ENCODE measurements around the gene BAZ2B. TPM values are rescaled to one million over a fixed set of nuclear protein-coding genes. Genes with fewer than 3 reads are reported as not detected.

Gene BAZ2B
- total and polyA plus RNA-seq, 2 experiments from 2014 or later = 51.7 to 62.9 TPM

DNA sequence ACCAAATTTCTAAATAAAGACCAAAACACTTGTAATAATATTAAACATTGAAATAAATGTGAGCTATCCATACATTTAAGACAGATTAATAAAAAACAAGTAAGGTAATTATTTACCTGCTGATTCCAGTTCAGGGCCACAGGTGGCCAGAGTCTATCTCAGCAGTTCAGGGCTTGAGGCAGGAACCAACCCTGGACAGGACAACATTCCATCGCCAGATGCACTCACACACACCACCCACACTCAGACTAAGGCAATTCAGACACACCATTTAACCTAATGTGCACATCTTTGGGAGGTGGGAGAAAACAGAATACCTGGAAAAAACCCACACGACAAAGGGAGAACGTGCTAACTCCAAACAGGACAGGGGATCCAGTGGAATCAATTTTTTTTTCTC lies 315.8 kb downstream of the BAZ2B start:
- no peaks in the 10 kb centered on the region for H4K20me1 ChIP-seq (replicated peaks; ENCODE audit: insufficient read depth)
- Mint-ChIP-seq H3K27ac (no peak overlapping the region), H3K4me1 (peaks cover 8% of the 10 kb centered on the region), H3K27me3 (ENCODE audit: insufficient read depth, low read depth, poor library complexity) (no peaks in the 10 kb centered on the region), H3K4me3 (no peak overlapping the region), H3K36me3 (ENCODE audit: low read depth) (no peaks in the 10 kb centered on the region), H3K9me3 (no peaks in the 10 kb centered on the region; the same call in 2 of the 3 replicates)
- ATAC-seq (peak; percentile 21; the same call in 1 of the 3 replicates), DNase-seq (ENCODE audit: low spot score) (no peak)
- H2AFZ ChIP-seq = no peak overlapping the region
- no peak overlapping the region for H3K4me3 ChIP-seq
- no peaks in the 10 kb centered on the region for H3K79me2 ChIP-seq (replicated peaks; ENCODE audit: insufficient read depth)
- no peak overlapping the region for H3K27ac ChIP-seq (ENCODE audit: low read depth)
- H3K4me1 ChIP-seq (ENCODE audit: insufficient read depth) = no peaks in the 10 kb centered on the region
- no peaks in the 10 kb centered on the region for H3K27me3 ChIP-seq (ENCODE audit: insufficient read depth)
- TF ChIP-seq, protein P1, sequence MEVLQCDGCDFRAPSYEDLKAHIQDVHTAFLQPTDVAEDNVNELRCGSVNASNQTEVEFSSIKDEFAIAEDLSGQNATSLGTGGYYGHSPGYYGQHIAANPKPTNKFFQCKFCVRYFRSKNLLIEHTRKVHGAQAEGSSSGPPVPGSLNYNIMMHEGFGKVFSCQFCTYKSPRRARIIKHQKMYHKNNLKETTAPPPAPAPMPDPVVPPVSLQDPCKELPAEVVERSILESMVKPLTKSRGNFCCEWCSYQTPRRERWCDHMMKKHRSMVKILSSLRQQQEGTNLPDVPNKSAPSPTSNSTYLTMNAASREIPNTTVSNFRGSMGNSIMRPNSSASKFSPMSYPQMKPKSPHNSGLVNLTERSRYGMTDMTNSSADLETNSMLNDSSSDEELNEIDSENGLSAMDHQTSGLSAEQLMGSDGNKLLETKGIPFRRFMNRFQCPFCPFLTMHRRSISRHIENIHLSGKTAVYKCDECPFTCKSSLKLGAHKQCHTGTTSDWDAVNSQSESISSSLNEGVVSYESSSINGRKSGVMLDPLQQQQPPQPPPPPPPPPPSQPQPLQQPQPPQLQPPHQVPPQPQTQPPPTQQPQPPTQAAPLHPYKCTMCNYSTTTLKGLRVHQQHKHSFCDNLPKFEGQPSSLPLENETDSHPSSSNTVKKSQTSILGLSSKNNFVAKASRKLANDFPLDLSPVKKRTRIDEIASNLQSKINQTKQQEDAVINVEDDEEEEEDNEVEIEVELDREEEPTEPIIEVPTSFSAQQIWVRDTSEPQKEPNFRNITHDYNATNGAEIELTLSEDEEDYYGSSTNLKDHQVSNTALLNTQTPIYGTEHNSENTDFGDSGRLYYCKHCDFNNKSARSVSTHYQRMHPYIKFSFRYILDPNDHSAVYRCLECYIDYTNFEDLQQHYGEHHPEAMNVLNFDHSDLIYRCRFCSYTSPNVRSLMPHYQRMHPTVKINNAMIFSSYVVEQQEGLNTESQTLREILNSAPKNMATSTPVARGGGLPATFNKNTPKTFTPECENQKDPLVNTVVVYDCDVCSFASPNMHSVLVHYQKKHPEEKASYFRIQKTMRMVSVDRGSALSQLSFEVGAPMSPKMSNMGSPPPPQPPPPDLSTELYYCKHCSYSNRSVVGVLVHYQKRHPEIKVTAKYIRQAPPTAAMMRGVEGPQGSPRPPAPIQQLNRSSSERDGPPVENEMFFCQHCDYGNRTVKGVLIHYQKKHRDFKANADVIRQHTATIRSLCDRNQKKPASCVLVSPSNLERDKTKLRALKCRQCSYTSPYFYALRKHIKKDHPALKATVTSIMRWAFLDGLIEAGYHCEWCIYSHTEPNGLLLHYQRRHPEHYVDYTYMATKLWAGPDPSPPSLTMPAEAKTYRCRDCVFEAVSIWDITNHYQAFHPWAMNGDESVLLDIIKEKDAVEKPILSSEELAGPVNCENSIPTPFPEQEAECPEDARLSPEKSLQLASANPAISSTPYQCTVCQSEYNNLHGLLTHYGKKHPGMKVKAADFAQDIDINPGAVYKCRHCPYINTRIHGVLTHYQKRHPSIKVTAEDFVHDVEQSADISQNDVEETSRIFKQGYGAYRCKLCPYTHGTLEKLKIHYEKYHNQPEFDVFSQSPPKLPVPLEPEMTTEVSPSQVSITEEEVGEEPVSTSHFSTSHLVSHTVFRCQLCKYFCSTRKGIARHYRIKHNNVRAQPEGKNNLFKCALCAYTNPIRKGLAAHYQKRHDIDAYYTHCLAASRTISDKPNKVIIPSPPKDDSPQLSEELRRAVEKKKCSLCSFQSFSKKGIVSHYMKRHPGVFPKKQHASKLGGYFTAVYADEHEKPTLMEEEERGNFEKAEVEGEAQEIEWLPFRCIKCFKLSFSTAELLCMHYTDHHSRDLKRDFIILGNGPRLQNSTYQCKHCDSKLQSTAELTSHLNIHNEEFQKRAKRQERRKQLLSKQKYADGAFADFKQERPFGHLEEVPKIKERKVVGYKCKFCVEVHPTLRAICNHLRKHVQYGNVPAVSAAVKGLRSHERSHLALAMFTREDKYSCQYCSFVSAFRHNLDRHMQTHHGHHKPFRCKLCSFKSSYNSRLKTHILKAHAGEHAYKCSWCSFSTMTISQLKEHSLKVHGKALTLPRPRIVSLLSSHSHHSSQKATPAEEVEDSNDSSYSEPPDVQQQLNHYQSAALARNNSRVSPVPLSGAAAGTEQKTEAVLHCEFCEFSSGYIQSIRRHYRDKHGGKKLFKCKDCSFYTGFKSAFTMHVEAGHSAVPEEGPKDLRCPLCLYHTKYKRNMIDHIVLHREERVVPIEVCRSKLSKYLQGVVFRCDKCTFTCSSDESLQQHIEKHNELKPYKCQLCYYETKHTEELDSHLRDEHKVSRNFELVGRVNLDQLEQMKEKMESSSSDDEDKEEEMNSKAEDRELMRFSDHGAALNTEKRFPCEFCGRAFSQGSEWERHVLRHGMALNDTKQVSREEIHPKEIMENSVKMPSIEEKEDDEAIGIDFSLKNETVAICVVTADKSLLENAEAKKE (CRISPR knock-in tag; IDR thresholded peaks at IDR 0.05) = no peak
- TF ChIP-seq ZNF114 (CRISPR knock-in tag; IDR thresholded peaks at IDR 0.05) = no peak
- no peaks in the 10 kb centered on the region for H3K9me2 ChIP-seq (ENCODE audit: insufficient read depth)
- H3K36me3 ChIP-seq (ENCODE audit: insufficient read depth) = no peaks in the 10 kb centered on the region
- no peak overlapping the region for H3K4me2 ChIP-seq
- no peaks in the 10 kb centered on the region for H3F3A ChIP-seq (replicated peaks; ENCODE audit: low read depth)

DNA sequence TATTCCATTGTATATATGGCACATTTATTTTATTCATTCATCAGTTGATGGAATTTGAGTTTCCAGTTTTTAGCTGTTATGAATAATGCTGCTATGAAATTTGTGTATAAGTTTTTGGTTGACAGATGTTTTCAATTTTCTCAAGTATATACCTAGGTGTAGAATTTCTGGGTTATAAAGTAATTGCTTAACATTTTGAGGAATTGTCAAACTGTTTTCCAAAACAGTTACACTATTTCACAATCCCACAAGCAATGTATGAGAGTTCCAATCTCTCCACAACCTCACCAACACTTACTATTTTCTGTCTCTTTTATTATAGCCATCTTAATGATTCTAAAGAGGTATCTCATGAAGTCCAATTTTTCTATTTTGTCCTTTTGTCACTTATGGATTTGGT lies 317.4 kb downstream of the BAZ2B start:
- H2AFZ ChIP-seq = no peak overlapping the region
- Mint-ChIP-seq H3K27ac (no peak overlapping the region), H3K4me1 (peaks cover 8% of the 10 kb centered on the region), H3K9me3 (no peaks in the 10 kb centered on the region; the same call in 2 of the 3 replicates), H3K4me3 (no peak overlapping the region), H3K36me3 (ENCODE audit: low read depth) (no peaks in the 10 kb centered on the region), H3K27me3 (ENCODE audit: insufficient read depth, low read depth, poor library complexity) (no peaks in the 10 kb centered on the region)
- H3K27ac ChIP-seq (ENCODE audit: low read depth) = no peak overlapping the region
- no peaks in the 10 kb centered on the region for H3F3A ChIP-seq (replicated peaks; ENCODE audit: low read depth)
- no peaks in the 10 kb centered on the region for H3K4me1 ChIP-seq (ENCODE audit: insufficient read depth)
- no peaks in the 10 kb centered on the region for H3K36me3 ChIP-seq (ENCODE audit: insufficient read depth)
- no peak overlapping the region for H3K4me3 ChIP-seq
- H3K79me2 ChIP-seq (replicated peaks; ENCODE audit: insufficient read depth) = no peaks in the 10 kb centered on the region
- no peaks in the 10 kb centered on the region for H3K9me2 ChIP-seq (ENCODE audit: insufficient read depth)
- DNase-seq (ENCODE audit: low spot score) (no peak), ATAC-seq (no peak)
- H4K20me1 ChIP-seq (replicated peaks; ENCODE audit: insufficient read depth) = no peaks in the 10 kb centered on the region
- H3K27me3 ChIP-seq (ENCODE audit: insufficient read depth) = no peaks in the 10 kb centered on the region
- H3K4me2 ChIP-seq = no peak overlapping the region
- TF ChIP-seq, protein P2, sequence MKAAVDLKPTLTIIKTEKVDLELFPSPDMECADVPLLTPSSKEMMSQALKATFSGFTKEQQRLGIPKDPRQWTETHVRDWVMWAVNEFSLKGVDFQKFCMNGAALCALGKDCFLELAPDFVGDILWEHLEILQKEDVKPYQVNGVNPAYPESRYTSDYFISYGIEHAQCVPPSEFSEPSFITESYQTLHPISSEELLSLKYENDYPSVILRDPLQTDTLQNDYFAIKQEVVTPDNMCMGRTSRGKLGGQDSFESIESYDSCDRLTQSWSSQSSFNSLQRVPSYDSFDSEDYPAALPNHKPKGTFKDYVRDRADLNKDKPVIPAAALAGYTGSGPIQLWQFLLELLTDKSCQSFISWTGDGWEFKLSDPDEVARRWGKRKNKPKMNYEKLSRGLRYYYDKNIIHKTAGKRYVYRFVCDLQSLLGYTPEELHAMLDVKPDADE (IDR thresholded peaks at IDR 0.05) = no peak
- TF ChIP-seq, protein P3, sequence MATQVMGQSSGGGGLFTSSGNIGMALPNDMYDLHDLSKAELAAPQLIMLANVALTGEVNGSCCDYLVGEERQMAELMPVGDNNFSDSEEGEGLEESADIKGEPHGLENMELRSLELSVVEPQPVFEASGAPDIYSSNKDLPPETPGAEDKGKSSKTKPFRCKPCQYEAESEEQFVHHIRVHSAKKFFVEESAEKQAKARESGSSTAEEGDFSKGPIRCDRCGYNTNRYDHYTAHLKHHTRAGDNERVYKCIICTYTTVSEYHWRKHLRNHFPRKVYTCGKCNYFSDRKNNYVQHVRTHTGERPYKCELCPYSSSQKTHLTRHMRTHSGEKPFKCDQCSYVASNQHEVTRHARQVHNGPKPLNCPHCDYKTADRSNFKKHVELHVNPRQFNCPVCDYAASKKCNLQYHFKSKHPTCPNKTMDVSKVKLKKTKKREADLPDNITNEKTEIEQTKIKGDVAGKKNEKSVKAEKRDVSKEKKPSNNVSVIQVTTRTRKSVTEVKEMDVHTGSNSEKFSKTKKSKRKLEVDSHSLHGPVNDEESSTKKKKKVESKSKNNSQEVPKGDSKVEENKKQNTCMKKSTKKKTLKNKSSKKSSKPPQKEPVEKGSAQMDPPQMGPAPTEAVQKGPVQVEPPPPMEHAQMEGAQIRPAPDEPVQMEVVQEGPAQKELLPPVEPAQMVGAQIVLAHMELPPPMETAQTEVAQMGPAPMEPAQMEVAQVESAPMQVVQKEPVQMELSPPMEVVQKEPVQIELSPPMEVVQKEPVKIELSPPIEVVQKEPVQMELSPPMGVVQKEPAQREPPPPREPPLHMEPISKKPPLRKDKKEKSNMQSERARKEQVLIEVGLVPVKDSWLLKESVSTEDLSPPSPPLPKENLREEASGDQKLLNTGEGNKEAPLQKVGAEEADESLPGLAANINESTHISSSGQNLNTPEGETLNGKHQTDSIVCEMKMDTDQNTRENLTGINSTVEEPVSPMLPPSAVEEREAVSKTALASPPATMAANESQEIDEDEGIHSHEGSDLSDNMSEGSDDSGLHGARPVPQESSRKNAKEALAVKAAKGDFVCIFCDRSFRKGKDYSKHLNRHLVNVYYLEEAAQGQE (IDR thresholded peaks at IDR 0.05; ENCODE audit: unreplicated experiment) = no peak
- no peak for TF ChIP-seq CREB1 (CRISPR knock-in tag; IDR thresholded peaks at IDR 0.05; ENCODE audit: low read depth)
- no peak for TF ChIP-seq EZH2 (IDR thresholded peaks at IDR 0.05; ENCODE audit: low read depth, unreplicated experiment)

All from GM23338 (cell line).